Liver (tissue), 3 donors: Measurements from ENCODE around the gene OR6Q1.

ENCODE experiments used
- ATF3 ChIP-seq: IDR thresholded peaks from 2 replicates; pipeline ENCODE4 v1.6.1; 2016; ENCODE audit warnings: antibody characterized with exemption
- CTCF ChIP-seq: fragments of 150-350 bp; IDR thresholded peaks from 2 replicates; pipeline ENCODE4 v1.5.1; 2017; ENCODE audit warnings: improper control_type of control experiment, low read depth, low read length; ENCODE audit not compliant: missing input control
- FOXA1 ChIP-seq: IDR thresholded peaks from 2 replicates; pipeline ENCODE4 v1.6.1; 2016; ENCODE audit warnings: antibody characterized with exemption
- HNF4G ChIP-seq: IDR thresholded peaks from 2 replicates; pipeline ENCODE4 v1.6.1; 2016; ENCODE audit warnings: antibody characterized with exemption
- JUND ChIP-seq, 2 donors: IDR thresholded peaks; 2 replicates each; pipeline ENCODE4 v1.6.1; 2016; ENCODE audit warnings: antibody characterized with exemption in 2 of 2
- MAX ChIP-seq: IDR thresholded peaks from 2 replicates; pipeline ENCODE4 v1.6.1; 2016; ENCODE audit warnings: antibody characterized with exemption
- RAD21 ChIP-seq, 2 donors: IDR thresholded peaks; 2 replicates each; pipeline ENCODE4 v1.6.1; 2016; ENCODE audit warnings: antibody characterized with exemption in 2 of 2, mild to moderate bottlenecking in 2 of 2
- REST ChIP-seq: IDR thresholded peaks from 2 replicates; pipeline ENCODE4 v1.6.1; 2016; ENCODE audit warnings: antibody characterized with exemption, mild to moderate bottlenecking
- RXRA ChIP-seq, 2 donors: IDR thresholded peaks; 2 replicates each; pipeline ENCODE4 v1.6.1; 2017 to 2018; ENCODE audit warnings: antibody characterized with exemption in 2 of 2, mild to moderate bottlenecking in 1 of 2
- ZBTB33 ChIP-seq: IDR thresholded peaks from 2 replicates; pipeline ENCODE4 v1.6.1; 2016; ENCODE audit warnings: antibody characterized with exemption
- donor health status: healthy.
- donor health status: healthy.

- TF ChIP-seq CTCF (no peak), ATF3 (no peak), JUND (IDR thresholded peaks at IDR 0.05) (peak in 1 of 2 donors; percentile 7), HNF4G (no peak), RAD21 (IDR thresholded peaks at IDR 0.05) (peak in 1 of 2 donors; percentile 39), REST (no peak), ZBTB33 (no peak), MAX (no peak), FOXA1 (no peak), RXRA (IDR thresholded peaks at IDR 0.05) (peak; percentile 67 to 76)
Measured at GRCh38 chr11:58028687-58029411, 1.9 kb upstream of the OR6Q1 start.
